C4-2B (cell line): ENCODE measurements around the gene POLDIP2.

ENCODE experiments used
- ZFX ChIP-seq: fragments of 450-650 bp; IDR thresholded peaks from 2 replicates; pipeline ENCODE4 v1.6.1; 2017
- TF ChIP-seq, protein P1 (sequence below): fragments of 450-650 bp; conservative IDR thresholded peaks from 2 replicates; pipeline ENCODE4 v1.5.1; 2017; ENCODE audit warnings: mild to moderate bottlenecking

DNA sequence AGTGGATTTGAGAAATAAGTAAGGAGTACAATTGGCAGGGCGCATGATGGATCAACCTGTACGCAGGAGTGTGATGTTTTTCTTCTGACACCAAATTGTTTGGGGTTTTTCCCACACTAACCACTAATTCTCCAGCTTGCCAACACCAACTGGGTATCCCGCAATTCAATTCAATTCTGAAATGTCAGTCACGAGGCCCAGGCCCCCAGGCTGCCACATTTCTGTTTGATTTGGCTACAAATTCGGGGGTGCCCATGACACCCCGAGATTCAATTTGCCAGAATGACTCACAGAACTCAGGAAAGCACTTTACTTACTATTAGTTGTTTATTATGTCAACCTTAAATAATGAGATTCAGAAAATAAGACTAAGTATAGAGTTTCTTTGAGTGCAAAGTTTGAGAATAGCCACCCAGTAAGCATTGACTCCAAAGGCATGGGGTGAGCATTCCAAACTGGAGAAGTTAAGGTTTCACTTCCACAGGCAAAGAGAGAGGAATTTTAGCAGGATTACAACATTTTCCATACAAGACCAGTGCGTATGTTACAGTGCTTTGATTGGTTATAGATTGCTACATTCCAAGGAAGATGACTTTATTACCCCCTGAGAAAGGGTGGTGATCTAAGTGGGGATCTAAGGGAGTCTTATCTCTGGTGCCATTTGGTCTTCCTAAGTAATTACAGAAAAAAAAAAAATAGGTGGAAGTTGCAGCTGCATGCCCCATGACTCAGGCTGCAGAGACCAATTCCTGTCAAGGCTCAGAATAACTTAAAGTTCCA lies 37.2 kb upstream of the POLDIP2 start:
- TF ChIP-seq, protein P1, sequence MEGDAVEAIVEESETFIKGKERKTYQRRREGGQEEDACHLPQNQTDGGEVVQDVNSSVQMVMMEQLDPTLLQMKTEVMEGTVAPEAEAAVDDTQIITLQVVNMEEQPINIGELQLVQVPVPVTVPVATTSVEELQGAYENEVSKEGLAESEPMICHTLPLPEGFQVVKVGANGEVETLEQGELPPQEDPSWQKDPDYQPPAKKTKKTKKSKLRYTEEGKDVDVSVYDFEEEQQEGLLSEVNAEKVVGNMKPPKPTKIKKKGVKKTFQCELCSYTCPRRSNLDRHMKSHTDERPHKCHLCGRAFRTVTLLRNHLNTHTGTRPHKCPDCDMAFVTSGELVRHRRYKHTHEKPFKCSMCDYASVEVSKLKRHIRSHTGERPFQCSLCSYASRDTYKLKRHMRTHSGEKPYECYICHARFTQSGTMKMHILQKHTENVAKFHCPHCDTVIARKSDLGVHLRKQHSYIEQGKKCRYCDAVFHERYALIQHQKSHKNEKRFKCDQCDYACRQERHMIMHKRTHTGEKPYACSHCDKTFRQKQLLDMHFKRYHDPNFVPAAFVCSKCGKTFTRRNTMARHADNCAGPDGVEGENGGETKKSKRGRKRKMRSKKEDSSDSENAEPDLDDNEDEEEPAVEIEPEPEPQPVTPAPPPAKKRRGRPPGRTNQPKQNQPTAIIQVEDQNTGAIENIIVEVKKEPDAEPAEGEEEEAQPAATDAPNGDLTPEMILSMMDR = no peak
- no peak for TF ChIP-seq ZFX
